Gastrocnemius medialis (tissue), 4 donors: ENCODE results near the gene LGALS7B.

Experiments
- CTCF ChIP-seq, 5 experiments: fragments of 450-650 bp in 3 of 5; fragments of 200-600 bp in 2 of 5; sonication (generic) in 2 of 5; IDR thresholded peaks in 4 of 5; conservative IDR thresholded peaks in 1 of 5; 1 replicate in 4 of 5; 2 replicates in 1 of 5; pipeline ENCODE4 v1.5.1; 2016 to 2019; ENCODE audit warnings: antibody characterized with exemption in 5 of 5, mild to moderate bottlenecking in 3 of 5, moderate library complexity in 3 of 5
- POLR2A ChIP-seq, 2 donors: fragments of 450-650 bp; IDR thresholded peaks; one replicate each; pipeline ENCODE4 v1.6.1; 2017; ENCODE audit warnings: antibody characterized with exemption in 2 of 2, mild to moderate bottlenecking in 2 of 2, moderate library complexity in 2 of 2

- TF ChIP-seq CTCF (IDR thresholded peaks at IDR 0.05 in 4 of 5, conservative IDR thresholded peaks at IDR 0.05 in 1 of 5) (no peak), POLR2A (IDR thresholded peaks at IDR 0.05) (no peak)
Measured at GRCh38 chr19:38812841-38813320, 23.9 kb downstream of the LGALS7B start, which contains the start of gene LGALS4.
